ENCODE results near the gene MIEF1. TPM values are rescaled to one million over a fixed set of nuclear protein-coding genes. Genes with fewer than 3 reads are reported as not detected.
A peak's percentile ranks its signal among the peaks of the same experiment; 100 is the strongest.

MIEF1 gene
- total RNA-seq, 2 donors from 2014 or later: 33.1 to 36.3 TPM

DNA sequence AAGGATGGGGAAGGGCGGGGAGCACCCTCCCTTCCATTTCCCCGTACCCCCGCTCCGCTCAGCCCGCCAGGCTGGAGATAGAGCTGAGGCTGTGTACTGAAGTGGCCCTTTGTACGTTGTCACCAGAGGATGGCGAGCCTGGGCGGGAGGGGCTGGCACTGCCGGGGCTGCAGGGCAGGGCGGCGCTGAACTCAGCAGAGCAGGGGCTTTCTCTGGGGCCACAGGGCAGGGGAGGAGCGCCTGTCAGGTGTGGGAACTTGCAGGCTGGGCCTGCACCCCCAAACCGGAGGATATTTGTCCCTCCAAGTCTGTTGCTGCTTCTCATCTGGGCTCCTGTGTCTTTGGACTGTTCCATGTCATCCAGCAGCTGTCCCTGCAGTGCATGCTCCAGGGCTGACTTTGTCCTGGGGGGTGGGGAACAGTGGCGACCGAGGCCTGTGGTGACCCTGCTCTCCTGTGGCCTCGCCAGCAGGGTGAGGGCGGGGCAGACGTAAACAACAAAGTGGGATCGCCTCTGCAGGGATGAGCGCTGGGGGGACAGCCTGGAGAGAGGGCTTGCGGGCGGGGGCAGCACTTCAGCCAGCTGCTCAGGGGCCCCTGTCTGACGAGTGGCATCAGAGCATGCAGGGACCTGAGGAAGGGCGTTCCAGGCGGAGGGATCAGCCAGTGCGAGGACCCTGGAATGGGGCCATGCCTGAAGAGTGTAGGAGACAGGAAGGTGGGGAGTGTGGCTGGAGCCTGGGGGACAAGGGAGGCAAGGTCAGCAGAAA, 32.2 kb upstream of the MIEF1 start:
- ATAC-seq: peak; percentile 23
- intact Hi-C loops (cut with DNase I, micrococcal nuclease): no loop called here
- DNase-seq: no peak

DNA sequence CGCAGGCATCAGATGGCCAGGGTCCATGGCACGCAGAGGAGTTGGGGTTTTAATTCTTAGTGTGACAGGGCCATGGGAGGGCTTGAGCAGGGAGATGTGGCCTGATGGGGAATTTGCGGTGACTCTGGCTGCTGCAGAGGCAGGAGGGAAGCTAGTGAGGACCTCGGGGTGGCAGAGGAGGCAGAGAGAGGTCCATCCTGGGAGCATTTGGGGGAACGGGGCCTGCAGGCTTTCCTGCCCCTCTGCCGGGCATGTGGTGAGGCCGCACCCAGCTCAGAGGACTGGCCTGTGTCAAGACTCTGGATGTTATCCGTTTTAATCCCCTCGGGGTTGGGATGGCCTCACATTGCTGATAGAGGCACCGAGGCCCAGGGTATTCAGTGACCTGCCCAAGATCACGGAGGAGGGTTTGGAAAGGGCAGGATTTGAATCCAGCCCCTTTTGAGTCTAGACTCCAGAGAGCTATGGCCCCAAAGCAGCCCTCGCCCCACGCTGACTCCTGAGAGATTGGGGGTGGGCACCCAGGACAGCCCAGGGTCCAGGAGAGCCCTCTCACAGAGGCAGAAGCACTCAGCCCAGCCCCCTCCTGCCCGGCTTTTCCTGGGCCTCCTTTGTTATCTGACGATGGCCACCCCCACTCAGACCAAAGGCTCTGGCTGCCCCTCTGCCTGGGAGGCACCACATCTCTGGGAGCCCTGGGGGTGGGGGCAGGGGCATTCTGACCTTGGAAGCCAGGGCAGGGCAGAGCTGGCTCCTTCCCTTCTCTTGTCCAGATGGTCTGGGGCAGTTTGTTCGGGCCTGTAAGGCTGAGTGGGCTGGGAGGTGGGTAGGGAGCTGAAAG, 31.4 kb upstream of the MIEF1 start:
- ATAC-seq (no peak), DNase-seq (no peak)
- intact Hi-C loops (cut with DNase I, micrococcal nuclease): no loop called here

DNA sequence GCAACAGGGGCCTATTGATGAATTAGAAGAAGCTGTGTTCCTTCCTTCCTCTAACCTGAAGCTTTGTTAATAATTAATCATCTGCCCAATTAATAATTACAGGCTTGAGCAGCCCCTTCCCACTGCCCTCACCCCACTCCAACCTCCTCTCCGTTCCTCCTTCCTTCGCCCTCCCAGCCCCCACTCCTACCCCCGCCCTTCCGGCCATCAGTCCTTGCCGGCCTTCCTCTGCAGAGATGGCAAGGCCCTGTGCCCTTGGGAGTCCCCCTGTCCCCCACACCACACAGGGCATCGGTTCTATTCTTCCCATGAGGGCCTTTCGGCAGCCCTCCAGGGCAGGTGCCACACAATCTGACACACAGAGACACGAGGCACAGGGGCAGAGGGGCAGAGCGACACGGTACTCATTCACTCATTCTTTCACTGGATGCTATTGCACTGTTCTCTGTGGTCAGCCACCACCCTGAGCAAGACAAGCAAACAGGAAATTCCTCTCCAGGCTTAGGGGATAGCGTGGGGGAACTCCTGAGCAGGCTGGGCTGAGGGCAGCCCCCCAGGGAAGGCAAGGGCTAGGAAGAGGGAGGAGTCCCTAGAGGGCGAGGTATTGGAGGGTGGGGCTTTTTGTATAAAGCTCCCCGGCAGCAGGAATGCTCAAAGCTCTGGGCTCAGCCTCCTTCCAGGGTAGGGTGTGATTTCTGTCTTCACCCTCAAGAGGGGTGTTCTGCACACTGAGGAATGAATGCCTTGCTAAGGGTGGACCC, 30.5 kb upstream of the MIEF1 start:
- no peak for DNase-seq
- ATAC-seq: peak; percentile 12
- intact Hi-C loops (cut with DNase I, micrococcal nuclease): no loop called here

DNA sequence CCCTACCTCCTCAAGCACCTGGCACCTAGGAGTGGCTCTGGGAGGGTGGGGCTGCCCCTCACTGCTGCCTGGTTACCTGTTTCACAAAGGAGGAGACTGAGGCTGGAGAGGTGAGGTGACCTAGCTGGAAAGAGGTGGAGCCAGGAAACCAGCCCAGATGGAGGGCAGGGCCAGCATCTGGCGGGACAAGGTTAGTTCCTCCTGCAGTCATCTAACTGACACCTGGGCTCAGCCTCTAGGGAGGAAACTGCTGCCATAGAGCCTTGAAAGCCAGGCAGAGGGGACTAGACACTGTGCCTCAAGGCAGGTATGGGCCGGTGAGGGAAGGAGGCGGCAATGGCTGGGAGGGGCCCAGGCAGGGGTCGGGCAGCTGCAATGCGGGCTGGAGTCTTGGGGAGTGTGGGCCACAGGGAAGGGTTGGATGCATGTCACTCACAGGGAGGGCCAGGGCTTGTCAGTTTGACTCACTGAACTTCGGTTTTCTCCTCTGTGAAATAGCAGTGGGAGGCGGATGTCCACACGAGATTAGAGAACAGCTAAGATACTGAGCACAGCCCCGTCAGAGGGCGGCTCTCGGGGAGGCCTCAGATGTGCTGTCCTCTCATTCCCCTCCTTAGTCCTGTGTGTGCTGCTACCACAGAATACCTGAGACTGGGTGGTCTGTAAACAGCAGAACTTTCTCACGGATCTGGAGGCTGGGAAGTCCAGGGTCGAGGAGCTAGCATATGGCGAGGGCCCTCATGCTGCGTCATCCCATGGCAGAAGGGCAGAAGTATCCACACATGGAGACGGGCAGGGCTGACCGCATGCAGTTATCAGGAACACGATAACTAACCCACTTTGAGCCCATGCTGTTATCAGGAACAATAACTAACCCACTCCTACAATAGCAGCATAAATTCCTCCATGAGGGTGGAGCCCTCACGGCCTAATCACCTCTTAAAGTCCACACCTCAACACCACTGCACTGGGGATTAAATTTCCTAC, 29.2 kb upstream of the MIEF1 start:
- intact Hi-C loops (cut with DNase I, micrococcal nuclease): no loop called here
- peak; percentile 74 to 90 for DNase-seq
- ATAC-seq: peak; percentile 76

DNA sequence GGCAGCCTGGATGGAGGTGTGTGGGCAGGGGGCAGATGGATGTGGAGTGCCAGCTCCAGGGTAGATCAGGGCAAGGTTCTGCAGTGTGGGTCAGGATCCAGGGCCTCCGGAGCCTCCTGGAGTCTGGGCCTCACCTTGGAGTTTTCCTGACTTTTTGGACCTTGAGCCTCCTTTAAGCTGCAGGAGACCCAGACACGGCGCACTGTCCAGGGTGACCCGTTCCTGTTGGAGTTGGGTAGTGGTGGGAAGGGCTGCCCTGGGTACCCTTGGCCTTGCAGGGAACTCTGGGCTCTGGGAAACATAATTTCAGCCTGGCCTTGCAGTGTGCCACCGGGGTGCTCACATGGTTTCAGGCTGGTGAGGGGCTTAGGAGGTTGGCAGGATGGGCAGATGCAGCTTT, 28.2 kb upstream of the MIEF1 start:
- ATAC-seq (peak; percentile 4), DNase-seq (no peak)
- intact Hi-C loops (cut with DNase I, micrococcal nuclease): no loop called here

DNA sequence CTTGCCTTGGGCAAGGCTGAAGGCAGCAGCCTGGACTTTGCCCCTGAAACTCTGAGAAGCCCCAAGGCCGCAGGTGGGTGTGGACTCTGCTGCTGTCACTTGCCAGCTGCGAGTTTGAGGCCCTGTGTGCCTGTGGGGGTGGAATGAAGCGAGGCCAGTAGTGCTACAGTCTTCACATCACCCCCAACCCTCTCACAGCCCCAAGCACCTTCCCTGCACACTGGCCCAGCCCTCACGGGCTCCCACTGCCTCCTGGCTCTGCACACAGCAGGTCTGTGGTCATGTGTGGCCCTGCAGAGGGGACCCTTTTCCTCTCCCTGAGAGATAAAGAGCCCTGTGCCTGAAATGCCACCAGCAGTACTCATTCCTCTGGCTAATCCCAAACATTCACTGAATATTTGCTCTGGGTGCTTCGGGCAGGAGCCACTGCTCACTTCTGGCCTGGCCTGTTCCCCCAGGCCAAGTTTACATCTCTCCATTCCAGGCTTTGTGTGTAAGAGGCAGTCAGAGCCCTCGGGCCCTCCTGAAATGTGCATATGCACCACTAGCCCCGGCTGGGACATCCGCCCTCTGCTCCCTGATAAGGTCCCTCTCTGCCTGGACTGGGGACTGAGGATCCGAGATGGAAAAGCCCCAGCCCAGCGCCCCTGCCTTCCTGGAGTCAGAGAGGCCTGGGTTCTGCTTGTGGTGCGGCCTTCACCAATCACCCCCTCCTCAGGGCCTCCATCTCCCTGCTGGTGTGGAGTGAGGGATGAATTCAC, 27.6 kb upstream of the MIEF1 start:
- intact Hi-C loops (cut with DNase I, micrococcal nuclease): no loop called here
- peak; percentile 51 for ATAC-seq
- DNase-seq: peak; percentile 73 to 76

DNA sequence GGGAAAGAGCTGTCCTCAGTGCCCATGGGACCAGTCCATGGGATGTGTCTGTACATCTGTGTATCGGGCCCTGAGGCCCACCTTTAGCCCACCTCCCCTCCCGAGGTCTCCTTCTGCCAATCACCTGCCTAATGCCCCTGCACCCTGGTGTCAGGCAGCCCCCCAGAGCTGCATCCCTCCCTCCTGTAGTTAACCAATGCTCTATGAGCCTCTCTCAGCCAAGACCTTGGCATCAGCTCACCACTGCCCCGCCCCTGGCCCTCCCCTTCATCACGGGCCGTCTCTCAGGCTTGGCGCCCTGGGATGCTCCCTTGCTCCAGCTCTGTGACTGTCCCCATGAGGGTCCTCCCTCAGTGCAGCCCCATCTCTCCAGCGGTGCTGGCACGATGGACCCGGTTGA, 26.8 kb upstream of the MIEF1 start:
- intact Hi-C loops (cut with DNase I, micrococcal nuclease): no loop called here
- DNase-seq (no peak), ATAC-seq (no peak)

DNA sequence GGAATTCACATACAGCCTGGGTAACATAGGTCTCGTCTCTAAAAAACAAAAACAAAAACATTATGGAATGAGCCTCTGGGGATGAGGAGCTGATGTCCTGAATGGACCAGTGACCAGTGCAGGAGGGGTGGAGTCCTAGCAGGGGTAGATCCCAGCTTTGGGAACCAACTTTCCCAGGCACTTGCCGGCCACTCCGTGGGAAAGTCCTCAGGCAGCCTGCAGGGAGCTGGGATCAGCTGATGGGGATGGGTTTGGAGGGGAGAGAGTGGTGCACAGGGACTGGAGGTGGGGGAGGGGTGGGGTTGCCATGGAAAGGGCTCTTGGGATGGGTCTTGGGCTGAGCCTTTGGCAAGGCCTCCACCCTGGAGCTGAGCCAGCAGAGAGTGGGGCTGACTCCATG, 26.2 kb upstream of the MIEF1 start:
- no peak for DNase-seq

DNA sequence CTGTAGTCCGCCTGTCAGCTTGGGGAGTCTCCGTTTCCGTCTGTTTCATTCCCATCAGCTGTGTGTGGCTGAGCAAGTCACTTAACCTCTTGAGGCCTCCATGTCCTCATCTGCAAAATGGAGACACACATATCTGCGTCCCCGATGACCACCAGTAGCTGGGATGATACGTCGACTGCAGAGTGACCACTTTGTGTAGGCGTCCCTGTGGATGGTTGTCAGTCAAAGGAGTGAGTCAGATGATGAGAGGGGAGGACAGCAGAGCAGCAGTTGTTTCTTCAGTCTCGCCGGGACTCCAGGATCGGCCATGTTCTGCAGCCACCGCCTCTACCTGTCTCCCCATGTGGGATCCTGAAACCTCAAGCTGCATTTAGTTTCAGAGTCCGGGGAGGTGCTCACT, 25.4 kb upstream of the MIEF1 start:
- intact Hi-C loops (cut with DNase I, micrococcal nuclease): no loop called here
- ATAC-seq (no peak), DNase-seq (no peak)

More for the DNA sequence above, 26.2 kb upstream of the MIEF1 start:
- intact Hi-C loops (cut with DNase I, micrococcal nuclease): no loop called here
- no peak for ATAC-seq

DNA sequence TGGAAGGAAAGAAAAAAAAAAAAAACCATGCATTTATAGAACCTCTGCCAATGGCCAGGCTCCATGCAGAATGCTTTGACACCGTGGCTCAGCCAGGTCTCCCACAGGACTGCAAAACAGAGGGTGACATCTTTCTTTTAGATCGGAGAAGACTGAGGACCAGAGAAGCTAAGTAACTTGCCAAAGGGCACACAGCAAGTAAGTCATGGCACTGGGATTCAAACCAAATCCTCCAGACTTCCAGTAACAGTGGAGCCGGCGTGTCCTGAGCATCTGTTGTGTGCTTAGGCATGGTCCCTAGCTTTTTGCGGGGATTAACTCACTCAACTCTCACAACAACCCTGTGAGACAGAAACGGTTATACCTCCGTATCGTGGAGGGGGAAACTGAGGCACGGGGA, 24.5 kb upstream of the MIEF1 start:
- intact Hi-C loops (cut with DNase I, micrococcal nuclease): no loop called here
- DNase-seq (no peak), ATAC-seq (no peak)

DNA sequence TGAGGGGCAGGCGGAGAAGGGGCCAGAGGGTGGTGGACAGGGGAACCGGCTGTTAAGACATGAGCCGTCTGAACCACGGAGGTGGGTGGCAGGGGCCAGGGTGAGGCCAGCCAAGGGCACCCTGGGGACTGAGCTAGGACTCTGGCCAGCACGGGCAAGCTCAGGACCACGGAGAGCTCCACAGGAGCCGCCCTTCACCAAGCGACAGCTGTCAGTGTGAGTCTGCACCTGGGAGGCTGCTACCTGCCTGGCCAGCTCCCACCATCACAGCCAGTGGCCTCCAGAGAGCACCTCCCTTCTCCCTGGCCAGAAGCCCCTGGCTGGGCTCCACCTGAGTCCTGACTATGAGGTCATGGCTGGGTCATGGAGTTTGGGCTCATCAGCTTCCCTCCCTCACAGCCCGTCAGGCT, 23.6 kb upstream of the MIEF1 start:
- intact Hi-C loops (cut with DNase I, micrococcal nuclease): no loop called here
- ATAC-seq: peak; percentile 59
- DNase-seq: peak in 1 of 2 donors; percentile 66

DNA sequence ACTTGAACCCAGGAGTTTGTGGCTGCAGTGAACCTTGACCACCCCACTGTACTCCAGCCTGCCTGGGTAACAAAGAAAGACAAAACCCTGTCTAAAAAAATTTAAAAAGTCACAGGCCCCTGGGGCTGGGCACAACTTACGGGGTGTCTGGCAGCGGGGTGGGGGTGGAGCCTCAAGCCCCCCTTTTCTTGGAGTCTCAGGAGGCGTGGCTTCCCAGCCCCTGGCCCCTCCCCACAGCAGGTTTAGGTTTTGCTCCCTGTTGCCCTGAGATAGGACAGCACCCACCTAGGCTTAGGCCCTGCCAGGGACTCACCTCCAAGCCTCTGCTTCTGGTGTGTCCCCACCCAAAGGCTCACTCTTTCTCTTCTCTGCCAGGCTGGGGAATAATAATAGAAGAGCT, 22.8 kb upstream of the MIEF1 start:
- ATAC-seq: no peak
- intact Hi-C loops (cut with DNase I, micrococcal nuclease): no loop called here
- no peak for DNase-seq

DNA sequence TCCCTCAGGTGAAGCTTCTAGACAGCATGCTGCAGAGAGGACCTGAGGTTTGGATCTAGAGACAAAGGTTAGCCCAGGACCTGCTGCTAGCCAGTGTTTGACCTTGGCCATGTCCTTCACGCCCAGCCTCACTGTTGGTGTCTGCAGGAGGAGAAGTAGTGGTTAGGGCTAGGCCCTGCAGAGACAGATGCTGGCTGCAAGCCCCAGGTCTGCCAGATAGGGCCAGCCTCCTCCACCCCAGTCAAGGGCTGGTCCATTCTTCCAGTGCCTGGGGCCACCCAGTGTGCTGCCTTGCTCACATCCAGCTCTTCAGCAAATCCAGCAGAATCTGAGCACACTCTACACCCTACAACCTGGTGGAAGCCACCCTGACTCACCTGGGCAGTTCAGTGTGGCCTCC, 21.5 kb upstream of the MIEF1 start:
- intact Hi-C loops (cut with DNase I, micrococcal nuclease): no loop called here
- DNase-seq: no peak

DNA sequence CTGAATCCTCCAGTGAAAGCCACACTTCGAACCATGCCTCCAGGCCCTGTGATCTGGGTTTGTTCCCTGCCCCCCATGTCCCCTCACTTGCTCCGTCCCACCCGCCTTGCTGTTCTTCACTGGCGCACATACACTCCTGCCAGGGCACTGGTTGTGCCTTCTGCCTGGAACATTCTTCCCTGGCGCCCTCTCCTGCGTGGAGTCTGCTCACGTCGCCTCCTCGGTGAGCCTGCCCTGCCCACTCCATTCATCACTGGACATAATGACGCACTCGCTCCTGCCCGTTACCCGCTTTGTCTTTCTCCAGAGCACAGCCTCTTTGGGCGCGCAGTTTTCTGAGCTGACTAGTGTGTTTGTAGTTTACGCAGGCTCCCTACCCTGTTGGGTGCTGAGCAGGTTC, 21.0 kb upstream of the MIEF1 start:
- intact Hi-C loops (cut with DNase I, micrococcal nuclease): no loop called here
- ATAC-seq: no peak
- no peak for DNase-seq

More for the DNA sequence above, 21.5 kb upstream of the MIEF1 start:
- ATAC-seq: no peak

DNA sequence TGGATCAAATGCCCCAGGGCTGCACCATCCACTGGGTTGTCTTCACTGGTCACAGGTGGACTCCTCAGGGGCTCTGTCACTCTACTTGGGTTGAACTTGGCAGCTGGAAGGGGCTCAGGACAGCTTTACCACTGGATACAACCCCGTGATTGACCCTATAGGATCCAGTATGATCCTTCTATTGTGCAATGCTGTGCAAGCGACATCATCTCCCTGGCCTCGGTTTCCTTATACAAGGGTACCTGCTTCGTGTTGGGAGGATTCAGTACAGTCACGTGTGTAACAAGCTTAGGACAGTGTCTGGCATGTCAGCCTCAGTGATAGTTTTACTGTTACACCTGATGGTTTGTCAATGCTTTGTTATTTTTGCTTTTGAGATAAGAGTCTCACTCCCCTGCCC, 20.5 kb upstream of the MIEF1 start:
- no peak for ATAC-seq
- intact Hi-C loops (cut with DNase I, micrococcal nuclease): no loop called here
- no peak for DNase-seq

DNA sequence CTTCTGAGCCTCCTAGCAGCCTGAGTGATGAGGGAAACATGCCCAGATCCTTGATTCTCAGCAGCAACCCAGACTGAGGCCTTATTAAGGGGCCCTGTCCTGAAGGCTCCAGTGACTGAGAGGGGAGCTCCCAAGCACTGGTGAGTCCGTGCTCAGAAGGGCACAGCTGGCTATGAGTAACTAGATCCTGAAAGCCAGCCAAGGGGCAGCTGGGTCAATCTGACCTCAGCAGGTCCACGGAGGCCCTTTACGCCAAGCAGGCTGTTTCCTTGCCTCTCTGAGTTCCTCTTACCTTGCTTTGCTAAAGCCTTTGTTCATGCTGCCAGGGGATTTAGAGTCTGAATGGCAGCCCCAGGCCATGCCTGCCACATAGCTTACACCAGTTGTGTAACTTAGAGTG, 19.3 kb upstream of the MIEF1 start:
- intact Hi-C loops (cut with DNase I, micrococcal nuclease): no loop called here
- DNase-seq: no peak
- ATAC-seq: no peak

DNA sequence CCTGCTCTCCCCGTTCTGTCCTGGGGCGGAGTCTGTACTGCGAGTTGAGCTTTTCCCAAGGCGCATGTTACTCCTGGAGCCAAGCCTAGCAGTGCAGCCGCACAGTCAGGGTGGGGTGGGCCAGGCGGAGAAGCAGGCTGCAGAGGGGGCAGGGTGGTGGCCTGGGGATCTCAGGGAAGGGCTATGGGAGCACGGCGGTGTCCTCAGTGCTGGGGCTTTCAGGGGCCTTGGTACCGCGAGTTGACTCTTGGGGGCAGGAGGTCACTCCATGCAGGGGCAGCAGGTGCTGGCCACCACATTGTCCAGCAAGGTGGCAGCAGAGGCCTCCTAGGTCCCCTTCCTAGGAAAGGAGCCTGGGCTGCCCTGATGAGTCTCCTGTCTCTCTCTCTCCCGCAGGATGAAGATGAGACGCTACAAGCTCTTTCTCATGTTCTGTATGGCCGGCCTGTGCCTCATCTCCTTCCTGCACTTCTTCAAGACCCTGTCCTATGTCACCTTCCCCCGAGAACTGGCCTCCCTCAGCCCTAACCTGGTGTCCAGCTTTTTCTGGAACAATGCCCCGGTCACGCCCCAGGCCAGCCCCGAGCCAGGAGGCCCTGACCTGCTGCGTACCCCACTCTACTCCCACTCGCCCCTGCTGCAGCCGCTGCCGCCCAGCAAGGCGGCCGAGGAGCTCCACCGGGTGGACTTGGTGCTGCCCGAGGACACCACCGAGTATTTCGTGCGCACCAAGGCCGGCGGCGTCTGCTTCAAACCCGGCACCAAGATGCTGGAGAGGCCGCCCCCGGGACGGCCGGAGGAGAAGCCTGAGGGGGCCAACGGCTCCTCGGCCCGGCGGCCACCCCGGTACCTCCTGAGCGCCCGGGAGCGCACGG, 14.9 kb upstream of the MIEF1 start:
- intact Hi-C loops (cut with DNase I, micrococcal nuclease): no loop called here
- DNase-seq: no peak
- ATAC-seq: peak; percentile 14
